Natural killer cell (primary cell): ENCODE data around the gene PTPRJ. TPM values are rescaled to one million over a fixed set of nuclear protein-coding genes. Genes with fewer than 3 reads are reported as not detected.

Experiments used
- ATAC-seq, 3 donors: fragments of 150-1000 bp in 2 of 3; fragments of 200-7000 bp in 1 of 3; cut with Tn5 transposase; 1 replicate in 1 of 3; 2 replicates in 2 of 3; pipeline ENCODE4 v1.10.0; 2021; ENCODE audit warnings: mild to moderate bottlenecking in 2 of 3, moderate library complexity in 2 of 3
- DNase-seq, 2 donors: peaks; one replicate each; pipeline versions ENCODE4 v3.0.0 to v3.0.0-alpha.2; 2013 to 2021; ENCODE audit warnings: mixed read lengths in 1 of 2
- H3K27ac ChIP-seq: one replicate; pipeline ENCODE4 v1.5.1; 2013; ENCODE audit warnings: mild to moderate bottlenecking, low read length
- H3K27me3 ChIP-seq: one replicate; pipeline ENCODE4 v1.6.1; 2013; ENCODE audit warnings: low read length; ENCODE audit not compliant: control insufficient read depth, insufficient read depth
- H3K36me3 ChIP-seq: one replicate; pipeline ENCODE4 v1.6.1; 2013; ENCODE audit warnings: low read length; ENCODE audit not compliant: control insufficient read depth, insufficient read depth
- H3K4me1 ChIP-seq: one replicate; pipeline ENCODE4 v1.6.1; 2013; ENCODE audit warnings: low read length; ENCODE audit not compliant: control insufficient read depth, insufficient read depth
- H3K4me3 ChIP-seq: one replicate; pipeline ENCODE4 v1.5.1; 2013; ENCODE audit warnings: low read length
- H3K9me3 ChIP-seq: one replicate; pipeline ENCODE4 v1.6.1; 2013; ENCODE audit warnings: low read length; ENCODE audit not compliant: control insufficient read depth, insufficient read depth
- H3K27ac Mint-ChIP-seq, 2 donors: one replicate each; pipeline ENCODE4 v1.8.0; 2022; ENCODE audit warnings: mild to moderate bottlenecking in 2 of 2, mixed read lengths in 2 of 2, moderate library complexity in 1 of 2
- H3K27me3 Mint-ChIP-seq, 2 donors: one replicate each; pipeline ENCODE4 v1.8.0; 2022; ENCODE audit warnings: low read depth in 2 of 2, mixed read lengths in 2 of 2
- H3K36me3 Mint-ChIP-seq: one replicate; pipeline ENCODE4 v1.8.0; 2022; ENCODE audit warnings: mixed read lengths
- H3K4me1 Mint-ChIP-seq, 2 donors: one replicate each; pipeline ENCODE4 v1.8.0; 2022; ENCODE audit warnings: mixed read lengths in 2 of 2
- H3K4me3 Mint-ChIP-seq: one replicate; pipeline ENCODE4 v1.8.0; 2022; ENCODE audit warnings: mild to moderate bottlenecking, moderate library complexity, mixed read lengths
- H3K9me3 Mint-ChIP-seq, 2 donors: one replicate each; pipeline ENCODE4 v1.8.0; 2022; ENCODE audit warnings: mixed read lengths in 2 of 2
- CTCF ChIP-seq: fragments of 200-600 bp; IDR thresholded peaks from one replicate; pipeline ENCODE4 v1.8.0; 2022; ENCODE audit warnings: antibody characterized with exemption
- WGBS: methylation state at CpG from one replicate; pipeline ENCODE4 v1.1.7; 2013; ENCODE audit warnings: missing lambda C conversion rate; ENCODE audit not compliant: insufficient coverage; 5-methylcytosine and 5-hydroxymethylcytosine counted together
- intact Hi-C: fragments of 100-400 bp; cut with micrococcal nuclease; formaldehyde crosslinking; loops from one replicate; pipeline ENCODE4 v1.14.2; 2022
- total RNA-seq, 4 donors: library from RNA; stranded (reverse); fragments of 120-200 nt in 1 of 4; gene quantifications; one replicate each; pipeline versions ENCODE4 v1.2.3 to v1.2.4, GENCODE V29; 2013 to 2022

Gene PTPRJ
- total RNA-seq, 3 donors from 2014 or later (not counting 1 experiment from before 2014, with no cell fraction given) = 110 to 127 (median 111) TPM

- Histone ChIP-seq H3K9me3 (no peaks in the 10 kb centered on the region), H3K27me3 (no peaks in the 10 kb centered on the region), H3K27ac (peak overlapping the region; percentile 43), H3K36me3 (peaks cover 3% of the 10 kb centered on the region), H3K4me3 (peak overlapping the region; percentile 60), H3K4me1 (peaks cover 46% of the 10 kb centered on the region)
- intact Hi-C loops = loop anchor here (1.0 to 5.0 kb wide), 3 partner anchors 19 to 75 kb away; no protein-coding TSS in a partner anchor
- no peaks in the 10 kb centered on the region for H3K36me3 Mint-ChIP-seq
- H3K9me3 Mint-ChIP-seq = no peaks in the 10 kb centered on the region
- H3K27ac Mint-ChIP-seq = peak overlapping the region; percentile 89 to 93
- H3K27me3 Mint-ChIP-seq = no peaks in the 10 kb centered on the region
- peak overlapping the region; percentile 87 for H3K4me3 Mint-ChIP-seq
- peaks cover 44 to 49% of the 10 kb centered on the region in 2 donors for H3K4me1 Mint-ChIP-seq
- DNase-seq = peak in 1 of 2 donors; percentile 50
- WGBS = 41% methylated on average over 17 of the region's 17 CpGs
- no peak for ATAC-seq
- TF ChIP-seq CTCF = no peak
Observed at GRCh38 chr11:47981667-47982404, 1.5 kb downstream of the PTPRJ start.

- Histone ChIP-seq H3K4me1 (peaks cover 54% of the 10 kb centered on the region), H3K9me3 (no peaks in the 10 kb centered on the region), H3K27ac (peak overlapping the region; percentile 51), H3K27me3 (no peaks in the 10 kb centered on the region), H3K4me3 (no peak overlapping the region), H3K36me3 (peaks cover 3% of the 10 kb centered on the region)
- ATAC-seq (no peak), DNase-seq (no peak)
- Mint-ChIP-seq H3K27me3 (no peaks in the 10 kb centered on the region), H3K9me3 (no peaks in the 10 kb centered on the region), H3K4me1 (peaks cover 50 to 56% of the 10 kb centered on the region in 2 donors), H3K36me3 (no peaks in the 10 kb centered on the region), H3K27ac (peak overlapping the region; percentile 89 to 93), H3K4me3 (peak overlapping the region; percentile 87)
- TF ChIP-seq CTCF = no peak
- intact Hi-C loops = loop anchor here (5.0 kb wide), 2 partner anchors 35 to 75 kb away; no protein-coding TSS in a partner anchor
Observed at GRCh38 chr11:47982616-47983015, 2.3 kb downstream of the PTPRJ start.

DNA sequence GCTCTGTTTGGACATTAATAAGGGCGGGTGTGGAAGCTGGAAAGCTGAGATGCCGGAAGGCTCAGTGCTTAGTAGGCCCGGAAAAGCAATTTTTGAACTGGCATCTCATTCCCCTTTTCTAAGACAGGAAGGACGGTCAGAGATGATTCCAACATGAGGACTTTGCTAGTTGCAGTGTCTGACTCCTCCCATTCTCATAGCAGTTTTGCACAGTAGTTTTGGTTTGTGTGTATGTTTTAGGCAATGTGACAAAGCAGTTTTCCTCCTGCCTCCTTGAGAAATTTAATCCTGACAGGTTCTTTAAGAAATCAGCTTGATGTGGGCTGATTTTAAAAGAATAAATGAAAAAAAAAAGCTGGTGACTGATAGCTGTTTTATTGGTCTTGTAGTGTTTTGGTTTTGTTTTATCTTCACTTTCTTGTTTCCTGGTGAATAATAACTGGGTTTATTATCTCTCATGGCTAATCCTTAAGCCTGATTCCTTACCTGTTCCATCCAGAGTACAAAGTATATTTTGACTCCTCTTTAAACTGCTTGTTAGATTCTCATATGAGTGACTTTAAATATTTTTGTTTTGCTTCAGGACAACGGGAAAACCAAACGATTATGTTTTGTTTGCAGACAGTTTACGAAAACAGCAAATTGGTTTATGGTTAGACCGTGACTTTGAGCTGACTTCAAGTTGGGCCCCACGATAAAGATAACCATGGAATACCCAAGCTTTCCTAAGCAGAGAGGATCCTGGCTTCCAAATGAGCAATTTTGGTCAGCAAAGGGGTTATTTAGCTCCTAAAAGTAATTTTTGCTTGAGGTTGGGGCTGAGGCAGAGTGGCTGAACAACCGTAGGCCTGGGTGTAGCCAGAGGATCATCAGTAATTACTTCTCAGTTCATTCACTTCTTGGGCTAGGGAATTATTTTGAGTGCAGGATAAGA lies 3.4 kb downstream of the PTPRJ start:
- no peaks in the 10 kb centered on the region for H3K9me3 ChIP-seq
- DNase-seq = peak in 1 of 2 donors; percentile 42
- peaks cover 3% of the 10 kb centered on the region for H3K36me3 ChIP-seq
- peaks cover 60% of the 10 kb centered on the region for H3K4me1 ChIP-seq
- peak overlapping the region; percentile 89 to 93 for H3K27ac Mint-ChIP-seq
- H3K9me3 Mint-ChIP-seq = no peaks in the 10 kb centered on the region
- no peaks in the 10 kb centered on the region for H3K27me3 ChIP-seq
- no peak overlapping the region for H3K4me3 ChIP-seq
- no peaks in the 10 kb centered on the region for H3K36me3 Mint-ChIP-seq
- intact Hi-C loops = loop anchor here (5.0 kb wide), 2 partner anchors 34 to 74 kb away; no protein-coding TSS in a partner anchor
- peaks cover 57 to 66% of the 10 kb centered on the region in 2 donors for H3K4me1 Mint-ChIP-seq
- TF ChIP-seq CTCF = no peak
- peak in 1 of 3 donors; percentile 30 for ATAC-seq
- no peaks in the 10 kb centered on the region for H3K27me3 Mint-ChIP-seq
- whole genome bisulfite sequencing = 77% methylated on average over 8 of the region's 10 CpGs
- peak overlapping the region; percentile 39 for H3K27ac ChIP-seq
- H3K4me3 Mint-ChIP-seq = peak overlapping the region; percentile 86
